Panc1 (cell line): ENCODE results near the gene MFSD12. TPM values are rescaled to one million over a fixed set of nuclear protein-coding genes. Genes with fewer than 3 reads are reported as not detected.

ENCODE experiments used
- ATAC-seq: fragments of 200-7000 bp; cut with Tn5 transposase; 2 replicates; pipeline ENCODE4 v1.9.1; 2020; ENCODE audit warnings: mild to moderate bottlenecking, moderate library complexity
- BruUV-seq: library from RNA; stranded (reverse); fragments of 400-500 nt; replicated peaks from 2 replicates; lab custom pipeline; 2021; lab: Mats Ljungman, UMichigan
- CTCF ChIA-PET: fragments of 300-600 bp; sonication (Branson Sonifier 250); formaldehyde crosslinking; loops from one replicate; lab custom pipeline; 2022; ENCODE audit warnings: antibody characterized with exemption; lab: Charles Lee
- POLR2A ChIA-PET: fragments of 300-600 bp; sonication (Branson Sonifier 250); formaldehyde crosslinking; loops from one replicate; lab custom pipeline; 2022; ENCODE audit warnings: antibody characterized with exemption; lab: Charles Lee
- DNase-seq: peaks from one replicate; pipeline ENCODE4 v3.0.0-alpha.2; 2010; ENCODE audit warnings: low read depth, low spot score
- H3K27ac ChIP-seq: 2 replicates; pipeline ENCODE4 v1.5.1; 2011; ENCODE audit warnings: mild to moderate bottlenecking, low read length, inconsistent platforms
- H3K27me3 ChIP-seq: fragments of 200-500 bp; sonication (Bioruptor generic); 2 replicates; pipeline ENCODE4 v1.6.0; 2014; ENCODE audit warnings: low read length, inconsistent platforms; ENCODE audit not compliant: control insufficient read depth, insufficient read depth
- H3K36me3 ChIP-seq: fragments of 200-500 bp; sonication (Bioruptor generic); 2 replicates; pipeline ENCODE4 v1.5.1; 2014; ENCODE audit warnings: inconsistent platforms, mild to moderate bottlenecking, low read length, moderate library complexity; ENCODE audit not compliant: control insufficient read depth, insufficient read depth
- H3K4me1 ChIP-seq: 2 replicates; pipeline ENCODE4 v1.5.1; 2011; ENCODE audit warnings: inconsistent platforms, mild to moderate bottlenecking, low read length, moderate library complexity; ENCODE audit not compliant: control insufficient read depth, insufficient read depth
- H3K4me3 ChIP-seq, 2 experiments: 2 replicates each; pipeline ENCODE4 v1.5.1; 2011 to 2012; ENCODE audit warnings: low read depth in 2 of 2, low read length in 2 of 2, mild to moderate bottlenecking in 2 of 2, inconsistent platforms in 1 of 2, moderate library complexity in 1 of 2
- H3K9me3 ChIP-seq: fragments of 200-500 bp; sonication (Bioruptor generic); 2 replicates; pipeline ENCODE4 v1.5.1; 2014; ENCODE audit warnings: low read depth, mild to moderate bottlenecking, inconsistent platforms, low read length, moderate library complexity; ENCODE audit not compliant: control insufficient read depth, insufficient read depth
- POLR2AphosphoS5 ChIP-seq: IDR thresholded peaks from 2 replicates; pipeline ENCODE4 v1.6.1; 2012; ENCODE audit warnings: mild to moderate bottlenecking, low read depth, low read length, moderate library complexity
- SIN3A ChIP-seq: IDR thresholded peaks from 2 replicates; pipeline ENCODE4 v1.6.1; 2012; ENCODE audit warnings: low read depth, mild to moderate bottlenecking, low read length, moderate library complexity, borderline replicate concordance; ENCODE audit not compliant: insufficient read depth
- TCF7L2 ChIP-seq: IDR thresholded peaks from 2 replicates; pipeline ENCODE4 v1.6.1; 2011; ENCODE audit warnings: mild to moderate bottlenecking, low read depth, low read length, inconsistent platforms
- in situ Hi-C: cut with HindIII; loops from 2 replicates; pipeline ENCODE4 v1.10.0; 2016; ENCODE audit warnings: low sequenced_read_pairs, low pct_unique_long_range_greater_than_20kb
- intact Hi-C: fragments of 100-400 bp; cut with micrococcal nuclease; formaldehyde crosslinking; loops from one replicate; pipeline ENCODE4 v1.10.0; 2022; ENCODE audit not compliant: unreplicated experiment
- total RNA-seq: library from RNA; stranded (reverse); gene quantifications from one replicate; pipeline ENCODE4 v1.2.1, GENCODE V29; 2021; ENCODE audit not compliant: unreplicated experiment
- TF ChIP-seq, protein P1 (sequence below), 2 experiments: IDR thresholded peaks; 2 replicates each; pipeline ENCODE4 v1.6.1; 2011 to 2012; ENCODE audit warnings: low read depth in 2 of 2, control low read depth in 1 of 2, low read length in 1 of 2, mild to moderate bottlenecking in 1 of 2, moderate library complexity in 1 of 2; ENCODE audit not compliant: insufficient read depth in 1 of 2
- TF ChIP-seq, protein P2 (sequence below): fragments of 450-650 bp; IDR thresholded peaks from 2 replicates; pipeline ENCODE4 v1.5.1; 2017; ENCODE audit warnings: mild to moderate bottlenecking

The MFSD12 gene
- total RNA-seq, 1 experiment from 2014 or later: 98.8 TPM

DNA sequence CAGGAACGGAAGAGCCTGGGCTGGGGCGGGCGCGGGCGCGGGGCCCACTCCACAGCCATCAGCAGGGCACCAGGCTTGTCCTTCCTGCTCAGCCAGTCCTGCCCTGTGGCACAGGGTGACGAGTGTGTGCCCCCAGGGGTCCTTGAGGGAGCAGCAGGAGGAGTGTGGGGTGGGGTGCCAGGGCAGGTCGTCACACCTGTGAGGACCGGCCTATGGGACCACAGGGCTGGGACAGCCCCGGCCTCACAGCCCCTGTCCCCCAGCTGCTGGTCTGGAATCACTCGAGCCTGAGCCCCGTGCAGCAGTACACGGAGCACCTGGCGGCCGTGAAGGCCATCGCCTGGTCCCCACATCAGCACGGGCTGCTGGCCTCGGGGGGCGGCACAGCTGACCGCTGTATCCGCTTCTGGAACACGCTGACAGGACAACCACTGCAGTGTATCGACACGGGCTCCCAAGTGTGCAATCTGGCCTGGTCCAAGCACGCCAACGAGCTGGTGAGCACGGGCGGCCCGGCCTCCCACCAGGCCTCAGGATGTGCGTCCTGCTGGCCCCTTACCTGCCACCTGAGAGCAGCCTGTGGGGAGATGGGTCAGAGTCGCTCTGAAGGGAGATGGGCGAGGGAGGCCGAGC, 25.1 kb downstream of the MFSD12 start:
- no peak for DNase-seq
- H3K36me3 ChIP-seq: no peaks in the 10 kb centered on the region; the same call in 1 of the 2 replicates
- POLR2A ChIA-PET: no interaction called here
- intact Hi-C loops: no loop called here
- in situ Hi-C loops: no loop called here
- TF ChIP-seq TCF7L2 (no peak), SIN3A (no peak), POLR2AphosphoS5 (no peak)
- TF ChIP-seq, protein P1, sequence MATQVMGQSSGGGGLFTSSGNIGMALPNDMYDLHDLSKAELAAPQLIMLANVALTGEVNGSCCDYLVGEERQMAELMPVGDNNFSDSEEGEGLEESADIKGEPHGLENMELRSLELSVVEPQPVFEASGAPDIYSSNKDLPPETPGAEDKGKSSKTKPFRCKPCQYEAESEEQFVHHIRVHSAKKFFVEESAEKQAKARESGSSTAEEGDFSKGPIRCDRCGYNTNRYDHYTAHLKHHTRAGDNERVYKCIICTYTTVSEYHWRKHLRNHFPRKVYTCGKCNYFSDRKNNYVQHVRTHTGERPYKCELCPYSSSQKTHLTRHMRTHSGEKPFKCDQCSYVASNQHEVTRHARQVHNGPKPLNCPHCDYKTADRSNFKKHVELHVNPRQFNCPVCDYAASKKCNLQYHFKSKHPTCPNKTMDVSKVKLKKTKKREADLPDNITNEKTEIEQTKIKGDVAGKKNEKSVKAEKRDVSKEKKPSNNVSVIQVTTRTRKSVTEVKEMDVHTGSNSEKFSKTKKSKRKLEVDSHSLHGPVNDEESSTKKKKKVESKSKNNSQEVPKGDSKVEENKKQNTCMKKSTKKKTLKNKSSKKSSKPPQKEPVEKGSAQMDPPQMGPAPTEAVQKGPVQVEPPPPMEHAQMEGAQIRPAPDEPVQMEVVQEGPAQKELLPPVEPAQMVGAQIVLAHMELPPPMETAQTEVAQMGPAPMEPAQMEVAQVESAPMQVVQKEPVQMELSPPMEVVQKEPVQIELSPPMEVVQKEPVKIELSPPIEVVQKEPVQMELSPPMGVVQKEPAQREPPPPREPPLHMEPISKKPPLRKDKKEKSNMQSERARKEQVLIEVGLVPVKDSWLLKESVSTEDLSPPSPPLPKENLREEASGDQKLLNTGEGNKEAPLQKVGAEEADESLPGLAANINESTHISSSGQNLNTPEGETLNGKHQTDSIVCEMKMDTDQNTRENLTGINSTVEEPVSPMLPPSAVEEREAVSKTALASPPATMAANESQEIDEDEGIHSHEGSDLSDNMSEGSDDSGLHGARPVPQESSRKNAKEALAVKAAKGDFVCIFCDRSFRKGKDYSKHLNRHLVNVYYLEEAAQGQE (IDR thresholded peaks at IDR 0.05; ENCODE audit: insufficient read depth in 1 of 2, low read depth in 2 of 2, low read length in 1 of 2): no peak
- TF ChIP-seq, protein P2, sequence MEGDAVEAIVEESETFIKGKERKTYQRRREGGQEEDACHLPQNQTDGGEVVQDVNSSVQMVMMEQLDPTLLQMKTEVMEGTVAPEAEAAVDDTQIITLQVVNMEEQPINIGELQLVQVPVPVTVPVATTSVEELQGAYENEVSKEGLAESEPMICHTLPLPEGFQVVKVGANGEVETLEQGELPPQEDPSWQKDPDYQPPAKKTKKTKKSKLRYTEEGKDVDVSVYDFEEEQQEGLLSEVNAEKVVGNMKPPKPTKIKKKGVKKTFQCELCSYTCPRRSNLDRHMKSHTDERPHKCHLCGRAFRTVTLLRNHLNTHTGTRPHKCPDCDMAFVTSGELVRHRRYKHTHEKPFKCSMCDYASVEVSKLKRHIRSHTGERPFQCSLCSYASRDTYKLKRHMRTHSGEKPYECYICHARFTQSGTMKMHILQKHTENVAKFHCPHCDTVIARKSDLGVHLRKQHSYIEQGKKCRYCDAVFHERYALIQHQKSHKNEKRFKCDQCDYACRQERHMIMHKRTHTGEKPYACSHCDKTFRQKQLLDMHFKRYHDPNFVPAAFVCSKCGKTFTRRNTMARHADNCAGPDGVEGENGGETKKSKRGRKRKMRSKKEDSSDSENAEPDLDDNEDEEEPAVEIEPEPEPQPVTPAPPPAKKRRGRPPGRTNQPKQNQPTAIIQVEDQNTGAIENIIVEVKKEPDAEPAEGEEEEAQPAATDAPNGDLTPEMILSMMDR: no peak
- peaks cover 4% of the 10 kb centered on the region; the same call in 1 of the 2 replicates for H3K4me1 ChIP-seq
- no peak for ATAC-seq
- no peak overlapping the region for H3K27ac ChIP-seq
- no peak overlapping the region for H3K4me3 ChIP-seq
- H3K27me3 ChIP-seq: no peaks in the 10 kb centered on the region
- CTCF ChIA-PET: no interaction called here
- H3K9me3 ChIP-seq: no peaks in the 10 kb centered on the region
- no TSS peak for BruUV-seq

DNA sequence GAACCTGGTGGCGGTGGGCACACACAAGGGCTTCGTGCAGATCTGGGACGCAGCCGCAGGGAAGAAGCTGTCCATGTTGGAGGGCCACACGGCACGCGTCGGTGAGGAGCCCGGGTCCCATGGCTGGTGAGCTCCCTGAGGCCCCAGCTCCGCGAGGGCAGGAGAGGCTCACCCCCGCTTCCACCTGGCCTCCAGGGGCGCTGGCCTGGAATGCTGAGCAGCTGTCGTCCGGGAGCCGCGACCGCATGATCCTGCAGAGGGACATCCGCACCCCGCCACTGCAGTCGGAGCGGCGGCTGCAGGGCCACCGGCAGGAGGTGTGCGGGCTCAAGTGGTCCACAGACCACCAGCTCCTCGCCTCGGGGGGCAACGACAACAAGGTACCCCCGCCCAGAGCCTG, 25.7 kb downstream of the MFSD12 start:
- DNase-seq: no peak
- TF ChIP-seq SIN3A (no peak), TCF7L2 (no peak), POLR2AphosphoS5 (no peak)
- TF ChIP-seq, protein P2: no peak
- intact Hi-C loops: no loop called here
- ChIA-PET POLR2A (no interaction called here), CTCF (no interaction called here)
- Histone ChIP-seq H3K36me3 (no peaks in the 10 kb centered on the region; the same call in 1 of the 2 replicates), H3K27ac (no peak overlapping the region), H3K9me3 (no peaks in the 10 kb centered on the region), H3K27me3 (no peaks in the 10 kb centered on the region), H3K4me1 (0 out of 2 replicates have a peak, but pooled peaks cover 4% of the 10 kb centered on the region), H3K4me3 (no peak overlapping the region)
- no TSS peak for BruUV-seq
- ATAC-seq: no peak
- in situ Hi-C loops: no loop called here
